Measurements from ENCODE around the gene UBE2G2. TPM values are rescaled to one million over a fixed set of nuclear protein-coding genes. Genes with fewer than 3 reads are reported as not detected.

The UBE2G2 gene
- total RNA-seq, 2 experiments from 2014 or later: 89.9 to 96.8 TPM

- Histone ChIP-seq H3K9me3 (ENCODE audit: control insufficient read depth in 1 of 2, insufficient read depth in 1 of 2, low read length in 2 of 2) (no peaks in the 10 kb centered on the region), H3K36me3 (ENCODE audit: insufficient read depth, low read length) (peaks cover 36% of the 10 kb centered on the region), H3K27ac (ENCODE audit: low read depth in 1 of 2, low read length in 2 of 2) (no peak overlapping the region), H3K4me3 (ENCODE audit: low read length) (no peak overlapping the region), H3K4me1 (ENCODE audit: insufficient read depth, low read length) (peaks cover 28% of the 10 kb centered on the region), H3K27me3 (ENCODE audit: control insufficient read depth in 1 of 2, insufficient read depth in 2 of 2, low read length in 2 of 2) (no peaks in the 10 kb centered on the region)
- H3K4me3 Mint-ChIP-seq: peak overlapping the region; percentile 95
- no peaks in the 10 kb centered on the region for H3K27me3 Mint-ChIP-seq
- intact Hi-C loops (cut with DNase I, micrococcal nuclease): loop anchor here (1.0 to 5.0 kb wide), 5 partner anchors 45 to 133 kb away; no protein-coding TSS in a partner anchor
- peak in 4 of 14 experiments; percentile 14 to 38 (median 26) for DNase-seq
- POLR2A ChIA-PET: interaction anchor here (2.5 to 2.7 kb wide), 4 partner anchors 17 to 131 kb away, joined by 7 to 55 read pairs (median 25); partner anchors contain the start of genes ITGB2, PTTG1IP and SUMO3
- ATAC-seq (ENCODE audit: poor library complexity): no peak
- CTCF ChIA-PET: interaction anchor here (0.9 to 4.3 kb wide), 10 partner anchors 10 to 289 kb away, joined by 3 to 46 read pairs (median 4); partner anchors contain the start of genes PTTG1IP and SUMO3
- H3K4me1 Mint-ChIP-seq (ENCODE audit: low read depth): peaks cover 55% of the 10 kb centered on the region
- H3K9me3 Mint-ChIP-seq: no peaks in the 10 kb centered on the region
- TF ChIP-seq CTCF (IDR thresholded peaks at IDR 0.05): no peak
- peak overlapping the region; percentile 80 for H3K27ac Mint-ChIP-seq
- peaks cover 54% of the 10 kb centered on the region for H3K36me3 Mint-ChIP-seq (ENCODE audit: low read depth)
Measured at GRCh38 chr21:44800103-44800502, 1.5 kb downstream of the UBE2G2 start.

GRCh38 chr21:44799646-44800045 lies 2.0 kb downstream of the UBE2G2 start:
- ATAC-seq (ENCODE audit: poor library complexity) (no peak), DNase-seq (no peak)
- peak overlapping the region; percentile 95 for H3K4me3 Mint-ChIP-seq
- peaks cover 55% of the 10 kb centered on the region for H3K4me1 Mint-ChIP-seq (ENCODE audit: low read depth)
- H3K4me3 ChIP-seq (ENCODE audit: low read length): no peak overlapping the region
- H3K27me3 Mint-ChIP-seq: no peaks in the 10 kb centered on the region
- H3K9me3 Mint-ChIP-seq: no peaks in the 10 kb centered on the region
- POLR2A ChIA-PET: interaction anchor here (2.7 kb wide), 1 partner anchor 120 kb away, joined by 7 read pairs; the partner anchor contains the start of gene ITGB2
- no peaks in the 10 kb centered on the region for H3K9me3 ChIP-seq (ENCODE audit: control insufficient read depth in 1 of 2, insufficient read depth in 1 of 2, low read length in 2 of 2)
- no peaks in the 10 kb centered on the region for H3K27me3 ChIP-seq (ENCODE audit: control insufficient read depth in 1 of 2, insufficient read depth in 2 of 2, low read length in 2 of 2)
- peaks cover 50% of the 10 kb centered on the region for H3K36me3 Mint-ChIP-seq (ENCODE audit: low read depth)
- intact Hi-C loops (cut with DNase I, micrococcal nuclease): loop anchor here (1.0 to 5.0 kb wide), 5 partner anchors 45 to 133 kb away; no protein-coding TSS in a partner anchor
- peak overlapping the region; percentile 80 for H3K27ac Mint-ChIP-seq
- H3K27ac ChIP-seq (ENCODE audit: low read depth in 1 of 2, low read length in 2 of 2): no peak overlapping the region
- H3K36me3 ChIP-seq (ENCODE audit: insufficient read depth, low read length): peaks cover 35% of the 10 kb centered on the region
- peaks cover 28% of the 10 kb centered on the region for H3K4me1 ChIP-seq (ENCODE audit: insufficient read depth, low read length)
- TF ChIP-seq CTCF (IDR thresholded peaks at IDR 0.05): no peak
- CTCF ChIA-PET: interaction anchor here (1.2 to 4.3 kb wide), 4 partner anchors 16 to 289 kb away, joined by 3 to 46 read pairs (median 6); partner anchors contain the start of gene PTTG1IP

- intact Hi-C loops (cut with DNase I, micrococcal nuclease): no loop called here
- TF ChIP-seq CTCF (IDR thresholded peaks at IDR 0.05): no peak
- Histone ChIP-seq H3K4me3 (ENCODE audit: low read length) (no peak overlapping the region), H3K4me1 (ENCODE audit: insufficient read depth, low read length) (peaks cover 32% of the 10 kb centered on the region), H3K27me3 (ENCODE audit: control insufficient read depth in 1 of 2, insufficient read depth in 2 of 2, low read length in 2 of 2) (no peaks in the 10 kb centered on the region), H3K27ac (ENCODE audit: low read depth in 1 of 2, low read length in 2 of 2) (no peak overlapping the region), H3K9me3 (ENCODE audit: control insufficient read depth in 1 of 2, insufficient read depth in 1 of 2, low read length in 2 of 2) (no peaks in the 10 kb centered on the region), H3K36me3 (ENCODE audit: insufficient read depth, low read length) (peaks cover 35% of the 10 kb centered on the region)
- peaks cover 58% of the 10 kb centered on the region for H3K36me3 Mint-ChIP-seq (ENCODE audit: low read depth)
- ChIA-PET POLR2A (interaction anchor here (1.0 kb wide), 1 partner anchor 93 kb away, joined by 3 read pairs; no protein-coding TSS in a partner anchor), CTCF (no interaction called here)
- no peak overlapping the region for H3K4me3 Mint-ChIP-seq
- ATAC-seq (ENCODE audit: poor library complexity): no peak
- H3K9me3 Mint-ChIP-seq: no peaks in the 10 kb centered on the region
- H3K27me3 Mint-ChIP-seq: no peaks in the 10 kb centered on the region
- H3K4me1 Mint-ChIP-seq (ENCODE audit: low read depth): peaks cover 64% of the 10 kb centered on the region
- H3K27ac Mint-ChIP-seq: no peak overlapping the region
- DNase-seq: no peak
Measured at GRCh38 chr21:44797775-44798174, 3.8 kb downstream of the UBE2G2 start.
